Tibial nerve (tissue), 4 donors: ENCODE measurements around the gene DAND5.

Experiments
- EP300 ChIP-seq, 2 donors: sonication (generic); formaldehyde crosslinking; IDR thresholded peaks; one replicate each; pipeline ENCODE4 v1.6.1; 2017; ENCODE audit warnings: antibody characterized with exemption in 2 of 2, mild to moderate bottlenecking in 1 of 2
- POLR2A ChIP-seq, 2 donors: fragments of 450-650 bp; IDR thresholded peaks; one replicate each; pipeline ENCODE4 v1.6.1; 2017; ENCODE audit warnings: antibody characterized with exemption in 2 of 2, mild to moderate bottlenecking in 2 of 2, moderate library complexity in 2 of 2
- TF ChIP-seq, protein P1 (sequence below), 5 experiments: fragments of 200-600 bp in 3 of 5; fragments of 450-650 bp in 2 of 5; sonication (generic) in 3 of 5; IDR thresholded peaks; one replicate each; pipeline ENCODE4 v1.5.1; 2016 to 2019; ENCODE audit warnings: antibody characterized with exemption in 5 of 5, mild to moderate bottlenecking in 3 of 5, moderate library complexity in 2 of 5

DNA sequence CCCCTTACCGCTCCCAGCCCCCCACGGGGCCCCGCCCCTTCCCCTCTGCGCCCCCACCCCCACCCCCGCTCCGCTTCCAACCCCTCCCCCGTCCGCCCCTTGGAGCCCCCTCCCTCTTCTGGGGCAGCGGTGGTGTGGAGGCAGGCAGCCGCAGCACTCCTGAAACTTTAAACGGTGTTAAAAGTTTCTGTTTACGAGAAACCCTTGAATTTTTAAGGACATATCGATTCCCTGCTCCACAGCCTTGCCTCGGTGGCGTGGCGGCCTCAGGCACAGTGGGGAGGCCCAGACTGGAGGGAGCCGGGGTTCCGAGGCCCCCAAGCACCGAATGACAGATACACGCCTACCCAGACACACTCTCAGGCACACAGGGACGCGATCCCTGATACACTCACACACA, 21.1 kb downstream of the DAND5 start:
- TF ChIP-seq, protein P1, sequence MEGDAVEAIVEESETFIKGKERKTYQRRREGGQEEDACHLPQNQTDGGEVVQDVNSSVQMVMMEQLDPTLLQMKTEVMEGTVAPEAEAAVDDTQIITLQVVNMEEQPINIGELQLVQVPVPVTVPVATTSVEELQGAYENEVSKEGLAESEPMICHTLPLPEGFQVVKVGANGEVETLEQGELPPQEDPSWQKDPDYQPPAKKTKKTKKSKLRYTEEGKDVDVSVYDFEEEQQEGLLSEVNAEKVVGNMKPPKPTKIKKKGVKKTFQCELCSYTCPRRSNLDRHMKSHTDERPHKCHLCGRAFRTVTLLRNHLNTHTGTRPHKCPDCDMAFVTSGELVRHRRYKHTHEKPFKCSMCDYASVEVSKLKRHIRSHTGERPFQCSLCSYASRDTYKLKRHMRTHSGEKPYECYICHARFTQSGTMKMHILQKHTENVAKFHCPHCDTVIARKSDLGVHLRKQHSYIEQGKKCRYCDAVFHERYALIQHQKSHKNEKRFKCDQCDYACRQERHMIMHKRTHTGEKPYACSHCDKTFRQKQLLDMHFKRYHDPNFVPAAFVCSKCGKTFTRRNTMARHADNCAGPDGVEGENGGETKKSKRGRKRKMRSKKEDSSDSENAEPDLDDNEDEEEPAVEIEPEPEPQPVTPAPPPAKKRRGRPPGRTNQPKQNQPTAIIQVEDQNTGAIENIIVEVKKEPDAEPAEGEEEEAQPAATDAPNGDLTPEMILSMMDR (IDR thresholded peaks at IDR 0.05) = no peak
- no peak for TF ChIP-seq POLR2A (IDR thresholded peaks at IDR 0.05)
- TF ChIP-seq EP300 (IDR thresholded peaks at IDR 0.05) = no peak
